Neural cell (in vitro differentiated cells): Measurements from ENCODE around the gene OR2T29. TPM values are rescaled to one million over a fixed set of nuclear protein-coding genes. Genes with fewer than 3 reads are reported as not detected.

ENCODE experiments used
- H2AFZ ChIP-seq: fragments of 200-600, 300-800 bp; sonication (generic), shearing (Covaris generic); 2 replicates; pipeline ENCODE4 v1.6.0; 2014; ENCODE audit warnings: low read depth, mild to moderate bottlenecking, antibody characterized with exemption, low read length, moderate library complexity
- H3F3A ChIP-seq: fragments of 200-600 bp; shearing (Covaris generic); 2 replicates; pipeline ENCODE4 v1.6.1; 2016; ENCODE audit warnings: mild to moderate bottlenecking, moderate library complexity, mixed read lengths, antibody characterized with exemption, low read length; ENCODE audit not compliant: insufficient read depth, poor library complexity, severe bottlenecking
- H3K27ac ChIP-seq: fragments of 200-600, 300-800 bp; sonication (generic), shearing (Covaris generic); 2 replicates; pipeline ENCODE4 v1.5.1; 2014; ENCODE audit warnings: mild to moderate bottlenecking, low read length, moderate library complexity
- H3K27me3 ChIP-seq: fragments of 300-800, 200-600 bp; sonication (generic), shearing (Covaris generic); 2 replicates; pipeline ENCODE4 v1.6.0; 2014; ENCODE audit warnings: mild to moderate bottlenecking, low read depth, low read length, moderate library complexity; ENCODE audit not compliant: insufficient read depth
- H3K36me3 ChIP-seq: fragments of 300-800, 200-600 bp; sonication (generic), shearing (Covaris generic); 2 replicates; pipeline ENCODE4 v1.5.1; 2014; ENCODE audit warnings: mild to moderate bottlenecking, antibody characterized with exemption, low read length, moderate library complexity; ENCODE audit not compliant: insufficient read depth
- H3K4me2 ChIP-seq: fragments of 300-800, 200-600 bp; sonication (generic), shearing (Covaris generic); 2 replicates; pipeline ENCODE4 v1.6.0; 2014; ENCODE audit warnings: mild to moderate bottlenecking, low read length
- H3K4me3 ChIP-seq: fragments of 300-800, 200-600 bp; sonication (generic), shearing (Covaris generic); 2 replicates; pipeline ENCODE4 v1.5.1; 2014; ENCODE audit warnings: mild to moderate bottlenecking, low read length, moderate library complexity
- H3K79me2 ChIP-seq: fragments of 200-600 bp; shearing (Covaris generic); replicated peaks from 2 replicates; pipeline ENCODE4 v1.6.0; 2014; ENCODE audit warnings: mild to moderate bottlenecking, low read length, moderate library complexity; ENCODE audit not compliant: insufficient read depth
- H3K9ac ChIP-seq: fragments of 300-800, 200-600 bp; sonication (generic), shearing (Covaris generic); 2 replicates; pipeline ENCODE4 v1.6.1; 2016; ENCODE audit warnings: mild to moderate bottlenecking, low read length, mixed read lengths
- H3K9me2 ChIP-seq: fragments of 200-600 bp; shearing (Covaris generic); 2 replicates; pipeline ENCODE4 v1.6.1; 2016; ENCODE audit warnings: mild to moderate bottlenecking, low read length, mixed read lengths; ENCODE audit not compliant: insufficient read depth
- H3K9me3 ChIP-seq: fragments of 200-600, 300-800 bp; sonication (generic), shearing (Covaris generic); 2 replicates; pipeline ENCODE4 v1.6.1; 2016; ENCODE audit warnings: mild to moderate bottlenecking, mixed run types, low read length, moderate library complexity, mixed read lengths
- H4K20me1 ChIP-seq: fragments of 200-600 bp; shearing (Covaris generic); 2 replicates; pipeline ENCODE4 v1.6.1; 2016; ENCODE audit warnings: mild to moderate bottlenecking, mixed run types; ENCODE audit not compliant: insufficient read depth
- CTCF ChIP-seq: fragments of 450-650 bp; IDR thresholded peaks from 2 replicates; pipeline ENCODE4 v1.5.1; 2014; ENCODE audit warnings: antibody characterized with exemption, mild to moderate bottlenecking, moderate library complexity; ENCODE audit not compliant: poor library complexity, severe bottlenecking
- EP300 ChIP-seq: fragments of 450-650 bp; conservative IDR thresholded peaks from 2 replicates; pipeline ENCODE4 v1.6.1; 2014; ENCODE audit warnings: antibody characterized with exemption, mild to moderate bottlenecking, moderate library complexity; ENCODE audit not compliant: poor library complexity, severe bottlenecking
- EZH2 ChIP-seq: fragments of 200-600, 300-800 bp; shearing (Covaris generic), sonication (generic); IDR thresholded peaks from 2 replicates; pipeline ENCODE4 v1.6.1; 2014; ENCODE audit warnings: antibody characterized with exemption, low read length, borderline replicate concordance, mild to moderate bottlenecking; ENCODE audit not compliant: insufficient read depth, poor library complexity, severe bottlenecking
- MXI1 ChIP-seq: fragments of 450-650 bp; conservative IDR thresholded peaks from 2 replicates; pipeline ENCODE4 v1.6.1; 2014; ENCODE audit warnings: antibody characterized with exemption, mild to moderate bottlenecking; ENCODE audit not compliant: poor library complexity, severe bottlenecking
- POLR2AphosphoS5 ChIP-seq: IDR thresholded peaks from 2 replicates; pipeline ENCODE4 v1.6.1; 2012
- RAD21 ChIP-seq: fragments of 450-650 bp; conservative IDR thresholded peaks from 2 replicates; pipeline ENCODE4 v1.6.1; 2014; ENCODE audit warnings: antibody characterized with exemption, mild to moderate bottlenecking, moderate library complexity
- REST ChIP-seq: IDR thresholded peaks from 2 replicates; pipeline ENCODE4 v1.6.1; 2012; ENCODE audit warnings: borderline replicate concordance
- SMC3 ChIP-seq: fragments of 450-650 bp; conservative IDR thresholded peaks from 2 replicates; pipeline ENCODE4 v1.6.1; 2014; ENCODE audit warnings: antibody characterized with exemption, mild to moderate bottlenecking, moderate library complexity; ENCODE audit not compliant: poor library complexity
- TAF1 ChIP-seq: IDR thresholded peaks from 2 replicates; pipeline ENCODE4 v1.6.1; 2012; ENCODE audit warnings: low read depth
- polyA plus RNA-seq: library from polyadenylated mRNA; depleted of rRNA; stranded (reverse); fragments of >200 nt; gene quantifications from 2 replicates; pipeline ENCODE4 v1.2.3, GENCODE V29; 2014

The OR2T29 gene
- polyA plus RNA-seq, 1 donor from 2014 or later = not detected

- TF ChIP-seq EP300 (no peak), RAD21 (no peak), REST (no peak), SMC3 (no peak), MXI1 (no peak), POLR2AphosphoS5 (no peak), EZH2 (no peak), CTCF (no peak), TAF1 (no peak)
- peaks cover 4% of the 10 kb centered on the region for H3K9me3 ChIP-seq
These were observed 27.5 kb upstream of the OR2T29 start for GRCh38 chr1:248590055-248590454.

GRCh38 chr1:248589334-248589733 is 26.8 kb upstream of the OR2T29 start:
- Histone ChIP-seq H3K4me2 (no peak overlapping the region), H3K36me3 (no peaks in the 10 kb centered on the region), H3K27me3 (no peaks in the 10 kb centered on the region), H3K9ac (no peak overlapping the region), H3K9me3 (peaks cover 4% of the 10 kb centered on the region), H3K27ac (no peak overlapping the region), H3F3A (no peaks in the 10 kb centered on the region), H3K4me3 (no peak overlapping the region), H3K79me2 (no peaks in the 10 kb centered on the region), H2AFZ (no peak overlapping the region), H3K9me2 (no peaks in the 10 kb centered on the region), H4K20me1 (no peaks in the 10 kb centered on the region)
- no peak for TF ChIP-seq EP300
- TF ChIP-seq SMC3 = no peak
- TF ChIP-seq TAF1 = no peak
- TF ChIP-seq EZH2 = no peak
- no peak for TF ChIP-seq CTCF
- no peak for TF ChIP-seq REST
- no peak for TF ChIP-seq MXI1
- no peak for TF ChIP-seq RAD21
- no peak for TF ChIP-seq POLR2AphosphoS5

More at GRCh38 chr1:248590055-248590454, 27.5 kb upstream of the OR2T29 start:
- H3K9me2 ChIP-seq = no peaks in the 10 kb centered on the region
- H3K9ac ChIP-seq = no peak overlapping the region
- no peak overlapping the region for H3K4me2 ChIP-seq
- H2AFZ ChIP-seq = no peak overlapping the region
- H3K36me3 ChIP-seq = no peaks in the 10 kb centered on the region
- H3K27me3 ChIP-seq = no peaks in the 10 kb centered on the region
- no peaks in the 10 kb centered on the region for H4K20me1 ChIP-seq
- no peaks in the 10 kb centered on the region for H3K79me2 ChIP-seq
- no peak overlapping the region for H3K4me3 ChIP-seq
- H3K27ac ChIP-seq = no peak overlapping the region
- H3F3A ChIP-seq = no peaks in the 10 kb centered on the region
